COLO668 (cell line): ENCODE data around the gene CACNB4.
"Not testable (repeated sequence)": the region's sequence is repeated elsewhere in the genome, so short reads cannot be mapped to it uniquely, and the experiment has no call there.

ENCODE experiments used
- DNase-seq: peaks from one replicate; lab custom pipeline; 2025; ENCODE audit not compliant: unreplicated experiment; lab: John Stamatoyannopoulos, UW

Gene CACNB4

GRCh38 chr2:151828143-151828889 lies 270.5 kb downstream of the CACNB4 start, which contains the start of gene ARL5A:
ARL5A (minus strand) TSS chr2:151828421; CDS start chr2:151828176, 245 bp downstream.
- peak; percentile 96 for DNase-seq

- DNase-seq: peak; percentile 21
Observed at GRCh38 chr2:151827564-151828142, 271.2 kb downstream of the CACNB4 start.

- DNase-seq: no peak
Observed at GRCh38 chr2:151826737-151827157, 272.1 kb downstream of the CACNB4 start.

- no peak for DNase-seq
Observed at GRCh38 chr2:151824886-151825285, 274.0 kb downstream of the CACNB4 start.

GRCh38 chr2:151823651-151824050 lies 275.2 kb downstream of the CACNB4 start:
- DNase-seq: no peak

- DNase-seq: no peak
Observed at GRCh38 chr2:151819920-151820319, 278.9 kb downstream of the CACNB4 start.

- no peak for DNase-seq
Observed at GRCh38 chr2:151817929-151818328, 280.9 kb downstream of the CACNB4 start.

- no peak for DNase-seq
Observed at GRCh38 chr2:151816843-151817242, 282.0 kb downstream of the CACNB4 start.

GRCh38 chr2:151815821-151816489 lies 282.9 kb downstream of the CACNB4 start:
- no peak for DNase-seq

GRCh38 chr2:151810489-151810888 lies 288.4 kb downstream of the CACNB4 start:
- no peak for DNase-seq

GRCh38 chr2:151809073-151809383 lies 289.8 kb downstream of the CACNB4 start:
- DNase-seq: no peak

- no peak for DNase-seq
Observed at GRCh38 chr2:151808258-151809072, 290.4 kb downstream of the CACNB4 start.

GRCh38 chr2:151805961-151806360 lies 292.9 kb downstream of the CACNB4 start:
- no peak for DNase-seq

- no peak for DNase-seq
Observed at GRCh38 chr2:151805343-151805742, 293.5 kb downstream of the CACNB4 start.

GRCh38 chr2:151803811-151804210 lies 295.0 kb downstream of the CACNB4 start:
- DNase-seq: no peak

- no peak for DNase-seq
Observed at GRCh38 chr2:151802315-151802714, 296.5 kb downstream of the CACNB4 start.

- no peak for DNase-seq
Observed at GRCh38 chr2:151799886-151800292, 299.0 kb downstream of the CACNB4 start.

- no peak for DNase-seq
Observed at GRCh38 chr2:151796774-151797173, 302.1 kb downstream of the CACNB4 start.

- DNase-seq: no peak
Observed at GRCh38 chr2:151795646-151796240, 303.1 kb downstream of the CACNB4 start.

GRCh38 chr2:151794422-151794821 lies 304.4 kb downstream of the CACNB4 start:
- DNase-seq: not testable (repeated sequence)

GRCh38 chr2:151793123-151793522 lies 305.7 kb downstream of the CACNB4 start:
- no peak for DNase-seq
